ENCODE data around the gene C11orf68.

GRCh38 chr11:65921876-65922275 is 3.0 kb upstream of the C11orf68 start:
- TF ChIP-seq EZH2 (IDR thresholded peaks at IDR 0.05; ENCODE audit: insufficient read depth, low read length), result no peak
- no peak for TF ChIP-seq CTCF (IDR thresholded peaks at IDR 0.05; ENCODE audit: insufficient read depth, low read depth, low read length)
